GM21737 (cell line): ENCODE measurements around the gene HEATR5A.

ENCODE experiments used
- ATAC-seq: cut with Tn5 transposase; IDR thresholded peaks from one replicate; pipeline ENCODE4 v1.9.1; 2021; ENCODE audit warnings: mild to moderate bottlenecking, moderate library complexity; ENCODE audit not compliant: unreplicated experiment

The HEATR5A gene

DNA sequence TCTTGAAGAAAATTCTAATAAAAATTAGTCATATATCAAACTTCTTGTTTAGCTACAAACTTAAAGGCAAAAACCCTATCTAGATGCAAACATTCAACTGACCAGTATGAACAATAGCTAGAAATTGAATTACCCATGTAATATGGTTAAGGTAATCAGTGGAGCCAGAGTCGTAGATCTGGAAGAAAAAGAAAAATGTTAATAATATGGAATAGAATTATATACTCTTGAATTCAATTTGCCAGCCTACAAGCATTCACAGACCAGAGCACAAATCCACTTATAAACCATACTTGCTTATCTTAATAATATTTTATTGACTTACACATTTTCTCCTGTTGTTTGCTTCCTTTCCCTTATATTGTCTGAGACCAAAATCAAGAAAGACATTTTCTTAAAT lies 7.7 kb upstream of the HEATR5A start:
- no peak for ATAC-seq

DNA sequence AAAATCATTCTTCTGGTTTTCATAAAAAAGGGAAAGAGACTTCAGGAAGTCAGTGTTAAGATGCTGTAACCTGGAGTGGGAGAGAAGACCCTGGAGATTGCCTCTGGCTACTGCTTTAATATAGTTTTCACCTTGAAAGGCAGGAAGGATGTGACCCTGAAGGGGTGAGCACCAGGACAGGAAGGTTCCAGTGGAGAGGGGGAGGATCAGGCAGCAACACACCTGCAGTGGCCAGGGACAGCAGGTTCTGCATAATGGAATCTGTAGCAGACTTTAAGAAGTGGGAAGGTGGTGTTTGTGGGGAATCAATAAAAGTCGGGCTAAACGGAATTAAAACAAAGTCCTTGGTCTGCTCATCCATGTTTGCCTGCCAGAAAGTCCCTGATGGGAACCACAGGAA lies 6.3 kb upstream of the HEATR5A start:
- ATAC-seq: no peak

DNA sequence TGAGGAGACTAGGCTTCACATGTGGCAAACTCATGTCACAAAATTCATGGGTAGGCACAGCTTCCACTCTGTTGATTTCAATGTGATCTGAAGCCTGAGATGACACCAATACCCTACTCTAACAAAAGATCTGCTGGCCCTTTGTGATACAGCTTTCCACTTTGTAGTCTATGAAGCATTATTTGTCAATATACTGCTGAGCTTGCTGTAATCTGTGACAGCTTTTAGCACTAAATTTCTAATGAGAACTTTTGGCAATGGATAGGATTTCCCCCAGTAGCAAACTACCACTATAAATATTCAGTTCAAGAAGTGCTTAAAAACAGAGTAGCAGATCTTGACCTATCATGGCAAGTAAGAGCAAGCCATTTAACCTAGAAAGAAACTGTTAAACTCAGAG lies 5.6 kb upstream of the HEATR5A start:
- no peak for ATAC-seq

DNA sequence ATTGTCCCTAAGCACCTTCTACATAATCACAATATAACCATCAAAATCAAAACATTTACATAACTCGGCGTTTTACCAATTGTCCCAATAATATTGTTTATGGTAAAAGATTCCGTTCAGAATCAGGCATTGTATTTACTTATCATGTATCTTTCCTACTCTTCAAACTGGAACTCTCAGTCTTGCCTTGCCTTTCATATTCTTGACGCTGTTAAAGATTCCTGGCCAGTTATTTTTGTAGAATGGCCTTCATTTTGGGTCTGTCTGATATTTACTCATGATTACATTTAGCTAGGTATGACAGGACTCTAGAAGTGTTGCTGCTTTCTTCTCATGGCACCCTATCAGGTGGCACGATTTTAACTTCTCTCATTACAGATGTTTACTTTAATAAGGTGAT lies 850 bp upstream of the HEATR5A start:
- no peak for ATAC-seq

DNA sequence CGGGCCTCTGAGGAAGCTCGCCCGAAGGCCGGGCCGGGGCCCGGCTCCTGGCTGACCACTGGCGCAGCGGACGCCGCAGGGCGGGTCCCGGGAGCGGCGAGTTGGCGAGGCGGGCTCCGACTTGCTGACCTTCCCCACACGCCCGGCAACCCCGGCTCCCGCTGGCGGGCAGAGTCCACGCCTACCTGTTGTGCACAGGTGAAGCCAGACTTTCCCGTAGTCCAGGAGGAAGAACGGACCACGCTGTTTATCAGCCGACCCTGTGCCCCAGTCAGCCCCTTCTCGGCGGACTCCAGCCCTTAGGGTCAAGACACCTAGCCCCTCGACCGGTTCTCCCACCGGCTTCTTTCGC lies 407 bp downstream of the HEATR5A start:
- ATAC-seq: peak; percentile 30

DNA sequence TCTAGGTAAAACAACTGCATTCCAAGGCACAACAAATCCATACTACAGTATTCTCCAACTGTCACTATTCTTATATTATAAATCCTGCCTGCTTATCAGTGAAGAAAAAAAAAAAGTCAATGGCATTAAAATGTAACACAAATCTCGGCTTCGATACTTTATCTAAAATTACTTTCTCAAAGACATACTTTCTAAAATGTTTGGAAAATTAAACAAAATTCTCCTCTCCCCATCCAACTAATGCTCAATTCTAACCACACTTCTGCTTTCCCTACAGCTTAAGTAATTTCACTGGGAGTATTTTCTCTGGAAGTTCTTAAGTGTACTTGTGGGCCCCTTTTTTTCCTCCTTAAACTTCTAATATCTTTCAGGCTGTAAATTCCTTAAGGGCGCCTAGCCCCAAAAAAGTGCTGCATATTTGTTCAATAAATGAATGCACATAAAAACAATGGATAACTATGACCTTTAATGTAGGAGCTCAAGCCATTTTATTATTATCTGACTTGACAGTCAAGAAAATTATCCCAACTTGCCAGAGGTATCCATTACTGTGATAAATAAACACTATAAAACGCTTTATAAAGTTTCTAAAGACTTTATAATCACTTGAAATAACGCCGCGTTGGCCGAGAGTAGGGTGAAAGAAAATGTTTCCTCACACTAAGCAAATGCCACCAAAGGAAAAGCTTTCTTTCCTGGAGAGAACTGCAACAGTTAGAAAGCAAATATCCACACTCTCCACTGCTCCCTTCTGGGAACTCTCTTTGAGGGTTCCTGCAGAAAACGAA lies 977 bp downstream of the HEATR5A start:
- ATAC-seq: no peak

DNA sequence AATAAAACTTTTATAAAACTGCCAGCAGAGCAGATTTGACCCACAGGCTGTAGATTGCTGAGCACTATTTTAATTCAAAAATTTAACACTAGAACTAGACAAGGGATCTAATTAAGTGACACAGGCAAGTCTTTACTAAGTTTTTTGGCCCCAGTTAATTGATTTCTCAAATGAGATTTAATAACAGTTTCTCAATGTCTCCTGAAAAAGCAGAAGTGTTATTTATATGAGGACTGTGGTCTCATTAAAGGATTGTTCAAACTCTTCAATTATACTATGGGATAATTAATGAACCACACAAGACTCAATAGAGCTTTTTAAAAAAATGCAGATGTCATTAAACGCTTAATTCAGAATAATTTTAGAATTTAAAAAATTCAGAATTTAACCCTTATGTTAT lies 1.9 kb downstream of the HEATR5A start:
- no peak for ATAC-seq

DNA sequence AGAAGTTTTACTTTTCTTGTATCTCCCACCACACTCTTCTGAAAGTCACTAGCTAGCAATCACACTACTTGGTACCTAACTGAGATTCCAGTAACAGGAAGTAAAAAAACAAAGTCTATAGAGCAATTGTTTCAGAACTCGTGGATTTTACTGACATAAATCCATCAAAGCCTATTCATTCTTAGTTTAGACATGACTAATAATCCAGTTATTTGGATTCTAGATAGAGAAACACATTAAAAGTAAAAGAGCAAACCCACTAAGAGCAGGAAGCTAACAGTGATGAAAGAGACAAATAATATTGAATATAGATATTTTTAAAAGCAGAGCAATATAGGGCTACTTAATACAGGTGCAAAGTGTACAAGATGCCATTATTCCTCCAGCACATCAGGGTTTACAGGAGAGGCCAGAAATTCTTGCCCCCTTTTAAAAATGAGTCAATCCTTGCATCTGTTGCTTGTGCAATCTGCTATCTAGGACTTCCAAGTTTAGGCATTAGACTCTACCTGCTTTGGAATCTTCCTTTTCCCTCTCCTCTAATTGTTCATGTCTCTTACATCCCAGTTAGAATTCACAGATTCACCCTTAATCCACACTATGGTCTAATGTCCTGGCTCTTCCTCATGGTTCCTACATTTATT lies 6.0 kb downstream of the HEATR5A start:
- no peak for ATAC-seq

DNA sequence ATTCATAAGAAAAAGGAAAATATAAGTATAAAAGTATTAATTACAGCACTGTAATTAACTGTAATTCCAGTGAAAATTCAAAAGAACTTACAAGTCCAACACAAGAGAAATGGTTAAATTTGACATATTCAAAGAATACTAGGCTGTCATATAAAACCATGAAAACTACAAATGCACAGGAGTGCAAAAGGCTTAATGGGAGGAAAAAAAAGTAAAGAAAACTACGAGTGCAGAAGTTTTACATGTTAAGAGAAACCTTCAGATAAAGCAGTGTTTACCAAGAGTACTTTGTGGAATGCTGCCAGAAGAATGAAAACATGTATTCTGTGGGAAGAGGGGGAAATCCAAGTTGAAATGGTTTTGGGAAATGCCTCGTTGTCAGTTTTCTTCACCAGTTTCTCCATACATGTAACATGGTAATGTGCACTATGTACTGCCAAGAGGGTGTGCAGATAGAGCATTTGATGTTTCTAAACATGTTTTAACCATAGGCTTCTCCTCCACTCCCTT lies 9.1 kb downstream of the HEATR5A start:
- ATAC-seq: no peak

DNA sequence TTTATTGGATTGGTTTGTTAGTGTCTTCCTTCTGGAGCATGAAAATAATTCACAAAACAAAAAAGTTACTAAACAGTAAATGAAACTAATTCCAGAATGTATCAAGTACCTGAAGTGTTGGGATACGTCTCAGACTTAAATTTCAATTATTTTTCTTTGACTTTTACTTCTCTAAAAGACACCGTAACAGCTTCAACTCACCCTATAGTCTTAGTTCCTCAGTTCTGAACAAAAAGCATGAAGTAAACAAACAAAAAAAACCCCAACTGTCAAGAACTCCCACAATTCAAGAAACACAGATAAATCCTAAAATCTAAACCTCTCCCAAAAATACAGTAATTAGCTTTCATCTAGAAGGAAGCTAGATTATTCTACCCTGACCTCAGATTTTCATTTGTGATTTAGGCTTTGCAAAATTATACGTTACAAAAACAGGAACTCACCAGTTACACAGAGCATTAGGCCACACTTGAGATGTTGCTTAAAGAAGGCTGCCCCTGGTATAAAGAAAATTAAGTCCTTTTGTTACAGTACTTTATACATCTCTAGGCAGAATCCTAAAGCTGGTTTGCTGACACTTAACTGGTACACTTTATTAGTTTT lies 10.2 kb downstream of the HEATR5A start:
- ATAC-seq: no peak

DNA sequence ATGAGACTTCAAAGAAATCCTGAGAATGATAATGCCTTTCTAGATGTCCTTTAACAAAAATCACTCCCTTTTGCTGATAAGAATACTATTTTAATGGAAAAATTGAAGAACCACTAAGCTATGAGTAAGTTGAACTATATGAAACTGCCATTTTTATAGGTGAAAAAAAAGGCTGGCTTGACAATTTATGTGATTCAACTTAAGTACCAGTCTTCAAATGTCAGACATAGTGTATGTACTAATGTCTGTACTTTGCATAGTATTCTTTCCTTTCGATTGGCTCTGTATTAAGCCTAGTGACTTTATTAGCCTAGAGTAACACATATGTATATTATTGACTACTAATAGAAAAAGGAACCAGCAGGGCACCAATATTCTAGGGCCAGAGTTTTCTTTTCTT lies 11.9 kb downstream of the HEATR5A start:
- ATAC-seq: no peak

DNA sequence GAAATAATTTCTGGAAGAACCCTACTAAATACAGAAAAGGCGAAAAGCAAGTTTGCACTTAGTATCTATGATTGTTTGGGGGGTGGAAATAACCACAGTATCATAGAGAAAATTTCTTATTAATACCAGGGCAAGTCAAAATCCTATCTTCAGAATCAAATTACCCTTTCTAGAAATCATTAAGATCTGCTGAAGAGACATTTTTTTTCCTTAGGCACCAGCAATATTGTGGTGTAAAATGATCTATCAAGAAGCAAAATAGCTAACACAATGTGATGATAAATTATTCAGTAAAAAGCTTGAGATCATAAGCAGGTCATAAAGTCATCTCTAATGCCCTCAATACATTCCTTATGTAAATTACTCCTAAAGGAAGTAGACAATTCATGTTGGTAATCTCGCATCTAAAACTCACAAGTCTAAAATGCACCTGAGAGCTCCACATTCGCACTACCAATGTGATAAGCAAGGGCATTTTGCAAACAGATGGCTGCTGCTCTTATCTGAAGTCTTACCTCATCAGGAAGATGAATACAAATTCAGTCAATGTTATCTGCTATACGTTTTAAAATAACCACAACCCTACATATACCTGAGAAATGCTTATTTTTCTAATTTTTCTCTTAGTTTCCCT lies 14.6 kb downstream of the HEATR5A start:
- no peak for ATAC-seq

DNA sequence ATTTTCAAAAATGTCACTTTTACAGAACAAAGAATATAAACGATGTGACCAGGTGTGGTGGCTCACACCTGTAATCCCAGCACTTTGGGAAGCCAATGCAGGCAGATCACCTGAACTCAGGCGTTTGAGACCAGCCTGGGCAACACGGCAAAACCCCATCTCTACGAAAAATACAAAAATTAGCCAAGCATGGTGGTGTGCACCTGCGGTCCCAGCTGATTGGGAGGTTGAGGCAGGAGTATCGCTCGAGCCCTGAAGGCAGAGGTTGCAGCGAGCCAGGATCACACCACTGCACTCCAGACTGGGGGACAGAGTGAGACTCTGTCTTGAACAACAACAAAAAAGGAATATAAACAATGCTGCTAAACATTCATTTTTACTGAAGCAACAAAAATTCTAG lies 15.2 kb downstream of the HEATR5A start:
- ATAC-seq: no peak

DNA sequence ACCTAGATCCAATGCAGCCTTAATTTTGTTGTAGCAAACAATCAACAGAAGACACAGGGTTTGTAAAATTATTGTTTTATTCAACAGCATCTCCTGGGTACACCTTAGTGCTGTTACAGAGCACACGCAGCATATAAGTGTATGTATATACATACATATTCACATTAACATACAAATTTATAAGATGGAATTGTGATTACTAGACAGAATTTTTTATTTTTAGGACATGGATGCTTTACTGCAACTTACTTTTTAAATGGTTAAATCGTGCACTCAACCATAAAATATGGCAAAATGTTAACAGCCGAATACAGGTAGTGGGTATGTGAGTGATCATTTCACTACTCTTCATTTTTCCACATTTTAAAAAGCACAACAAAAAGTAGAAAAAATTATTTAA lies 16.6 kb downstream of the HEATR5A start:
- no peak for ATAC-seq

DNA sequence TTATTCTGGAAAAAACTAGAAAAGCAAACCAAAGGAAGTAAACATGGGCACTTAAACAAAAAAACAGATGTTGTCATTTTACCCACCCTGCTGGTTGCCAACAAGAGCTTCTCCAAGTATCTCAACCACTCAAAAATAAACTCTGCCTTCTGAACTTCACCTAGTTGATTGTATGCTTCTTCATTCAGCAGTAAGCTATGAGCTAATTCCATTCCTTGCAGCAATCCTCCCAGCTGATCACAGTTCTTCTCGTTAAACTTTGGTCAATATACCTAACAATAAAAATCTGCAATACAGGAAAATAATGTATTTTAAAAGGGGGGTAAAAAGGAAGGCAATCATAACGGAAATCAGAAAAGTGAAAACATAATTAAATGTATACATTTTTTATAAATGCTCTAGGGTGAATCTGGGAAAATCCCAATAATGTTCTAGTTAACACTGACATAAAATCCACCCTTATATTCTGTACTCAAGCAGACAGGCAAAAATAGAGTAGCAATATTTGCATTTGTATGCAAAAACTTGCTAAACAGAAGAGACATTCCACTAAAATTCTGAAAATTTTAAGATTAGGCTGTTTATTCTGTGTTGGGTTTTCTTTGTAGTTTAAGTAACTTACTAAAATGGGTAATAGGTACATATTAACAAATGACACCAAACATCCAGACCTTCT lies 17.4 kb downstream of the HEATR5A start:
- ATAC-seq: no peak

DNA sequence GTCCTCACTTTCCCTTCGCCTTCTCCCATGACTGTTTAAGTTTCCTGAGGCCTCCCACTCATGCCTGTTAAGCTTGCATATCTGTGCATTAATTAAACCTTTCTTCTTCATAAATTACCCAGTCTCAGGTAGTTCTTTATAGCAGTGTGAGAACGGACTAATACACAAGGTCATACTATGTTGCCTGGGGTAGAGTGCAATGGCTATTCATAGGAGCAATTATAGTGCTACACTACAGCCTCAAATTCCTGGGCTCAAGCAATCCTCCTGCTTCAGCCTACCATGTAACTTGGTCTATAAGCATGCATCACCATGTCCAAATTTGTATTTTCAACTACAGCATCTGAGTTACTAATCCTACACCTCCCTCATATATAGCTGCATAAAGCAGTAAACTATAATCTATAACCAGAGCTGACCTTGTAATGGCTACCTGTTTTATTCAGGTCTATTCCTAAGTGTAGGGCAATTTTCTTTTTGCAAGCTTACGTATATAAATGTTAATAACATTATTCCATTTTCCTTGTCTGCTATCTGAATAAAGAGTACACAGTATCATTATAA lies 18.9 kb downstream of the HEATR5A start:
- ATAC-seq: no peak

DNA sequence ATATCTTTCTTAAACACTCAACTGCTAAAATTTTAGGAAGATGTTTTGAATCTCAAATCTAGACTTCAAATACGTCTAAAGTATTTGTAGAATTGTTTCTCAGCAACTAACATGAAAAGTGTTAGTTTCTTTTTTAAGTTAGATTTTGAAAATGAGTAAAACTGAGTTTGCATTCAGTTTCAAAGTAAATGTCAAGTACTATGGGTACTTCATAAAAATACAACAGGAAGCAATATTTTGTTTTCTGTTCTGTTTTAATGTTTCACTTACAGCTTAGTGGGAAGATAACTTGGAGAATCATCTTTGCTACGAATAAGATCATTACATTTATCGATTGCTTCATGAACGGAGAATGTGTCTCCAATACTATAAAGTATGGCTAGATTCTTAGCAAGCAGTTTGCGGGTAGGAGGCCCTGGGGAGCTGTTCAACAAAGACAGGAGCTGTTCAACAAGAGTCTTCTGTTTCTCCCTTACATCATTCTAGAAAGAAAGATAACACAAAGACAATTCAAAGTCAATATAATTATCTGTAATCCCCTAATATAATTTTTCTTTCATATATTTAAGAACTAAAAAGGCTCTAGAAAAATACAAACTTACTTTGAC lies 20.2 kb downstream of the HEATR5A start:
- no peak for ATAC-seq

DNA sequence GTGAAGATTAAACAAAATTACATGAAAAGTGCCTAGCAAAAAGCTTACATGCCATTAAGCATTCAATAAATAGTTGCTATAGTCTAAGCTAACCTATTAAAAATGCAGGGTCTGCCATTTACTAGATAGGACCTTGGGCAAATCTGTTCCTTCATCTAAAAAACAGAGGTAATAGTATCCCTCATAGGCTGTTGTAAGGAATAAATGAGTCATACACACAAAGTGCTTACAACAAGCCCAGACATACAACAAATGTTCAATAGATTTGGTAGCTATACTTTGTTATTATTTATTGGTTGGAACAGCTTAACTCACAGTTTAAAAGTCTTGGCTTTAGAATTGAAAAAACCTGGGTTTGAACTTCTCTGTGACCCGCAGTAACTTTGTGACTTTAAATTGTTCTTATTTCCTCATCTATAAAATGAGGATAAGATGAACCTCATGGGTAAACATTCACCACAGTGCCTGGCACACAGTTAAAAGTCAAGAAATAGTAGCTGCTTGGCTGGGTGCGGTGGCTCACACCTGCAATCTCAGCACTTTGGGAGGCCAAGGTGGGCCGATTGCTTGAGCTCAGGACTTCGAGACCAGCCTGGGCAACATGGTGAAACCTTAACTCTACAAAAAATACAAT lies 24.7 kb downstream of the HEATR5A start:
- no peak for ATAC-seq

DNA sequence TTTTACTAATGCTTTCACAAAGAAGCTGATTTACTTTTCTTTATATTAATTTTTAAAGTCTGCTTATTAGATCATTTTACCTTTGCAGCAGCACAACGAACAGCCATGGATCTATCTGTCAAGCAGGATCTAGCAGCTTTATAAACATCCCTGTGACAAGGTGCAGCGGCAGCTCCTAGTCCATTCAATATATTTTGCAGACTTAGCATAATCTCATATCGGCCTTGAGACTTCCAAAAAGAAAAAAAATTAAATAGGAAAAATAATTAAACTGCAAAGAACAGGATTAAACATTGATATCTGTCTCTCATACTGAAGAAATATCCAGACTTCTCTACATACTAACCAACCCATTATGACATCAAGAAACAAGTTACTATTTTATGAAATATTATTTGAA lies 25.2 kb downstream of the HEATR5A start:
- ATAC-seq: no peak

DNA sequence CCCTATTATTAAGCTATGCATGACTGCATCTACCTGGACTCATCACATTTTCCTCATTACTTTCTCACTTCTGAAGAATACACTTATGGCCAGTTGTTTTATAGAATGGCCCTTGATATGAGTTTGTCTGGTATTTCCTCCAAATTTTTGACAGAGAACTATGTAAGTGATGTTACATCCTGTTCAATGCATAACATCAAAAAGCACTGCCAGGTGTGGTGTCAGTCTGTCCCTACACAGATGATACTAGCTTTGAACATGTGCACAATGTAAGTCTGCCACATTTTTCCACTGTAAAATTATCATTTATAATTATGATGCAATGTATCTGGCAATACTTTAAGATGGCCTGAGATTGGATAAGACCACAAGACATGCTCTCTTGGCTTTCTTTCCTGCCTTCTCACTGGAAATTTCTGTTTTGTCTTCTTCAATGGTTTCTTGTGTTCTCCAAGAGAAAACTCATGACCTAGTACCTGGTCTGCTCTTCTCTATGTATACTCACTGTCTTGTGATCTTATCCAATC lies 28.3 kb downstream of the HEATR5A start:
- ATAC-seq: no peak
